Loucy (cell line): ENCODE results near the gene IL36RN.

ENCODE experiments used
- H2AFZ ChIP-seq: fragments of 200-600 bp; sonication (generic); 2 replicates; pipeline ENCODE4 v1.6.0; 2016; ENCODE audit warnings: antibody characterized with exemption, mild to moderate bottlenecking, low read length, moderate library complexity
- H3F3A ChIP-seq: fragments of 200-600 bp; 2 replicates; pipeline ENCODE4 v1.6.0; 2016; ENCODE audit warnings: antibody characterized with exemption, low read depth, mild to moderate bottlenecking
- H3K27me3 ChIP-seq: fragments of 200-600 bp; sonication (generic); 2 replicates; pipeline ENCODE4 v1.6.1; 2014; ENCODE audit warnings: low read length, mild to moderate bottlenecking; ENCODE audit not compliant: insufficient read depth, poor library complexity, severe bottlenecking
- H3K36me3 ChIP-seq: fragments of 200-600 bp; sonication (generic); 2 replicates; pipeline ENCODE4 v1.6.1; 2016; ENCODE audit warnings: low read length; ENCODE audit not compliant: insufficient read depth
- H3K4me1 ChIP-seq: fragments of 200-600 bp; sonication (generic); 2 replicates; pipeline ENCODE4 v1.5.1; 2014; ENCODE audit warnings: low read length, mild to moderate bottlenecking; ENCODE audit not compliant: insufficient read depth, poor library complexity, severe bottlenecking
- H3K4me2 ChIP-seq: fragments of 200-600 bp; sonication (generic); 2 replicates; pipeline ENCODE4 v1.6.0; 2014; ENCODE audit warnings: antibody characterized with exemption, low read length, low read depth, mild to moderate bottlenecking; ENCODE audit not compliant: poor library complexity, severe bottlenecking
- H3K4me3 ChIP-seq: fragments of 200-600 bp; sonication (generic); 2 replicates; pipeline ENCODE4 v1.5.1; 2014; ENCODE audit warnings: low read length, mild to moderate bottlenecking, mixed read lengths; ENCODE audit not compliant: poor library complexity, severe bottlenecking
- H3K79me2 ChIP-seq: fragments of 200-600 bp; sonication (generic); 2 replicates; pipeline ENCODE4 v1.6.1; 2014; ENCODE audit warnings: low read length; ENCODE audit not compliant: insufficient read depth
- H3K9ac ChIP-seq: fragments of 200-600 bp; sonication (generic); 2 replicates; pipeline ENCODE4 v1.6.0; 2014; ENCODE audit warnings: mild to moderate bottlenecking, low read depth, low read length, moderate library complexity; ENCODE audit not compliant: poor library complexity, severe bottlenecking
- H3K9me2 ChIP-seq: fragments of 200-600 bp; sonication (generic); replicated peaks from 2 replicates; pipeline ENCODE4 v1.6.1; 2016; ENCODE audit warnings: low read depth, low read length, mixed read lengths
- H3K9me3 ChIP-seq: fragments of 200-600 bp; sonication (generic); 2 replicates; pipeline ENCODE4 v1.6.1; 2014; ENCODE audit warnings: mild to moderate bottlenecking, antibody characterized with exemption, low read length, low read depth; ENCODE audit not compliant: insufficient read depth
- H4K20me1 ChIP-seq: fragments of 200-600 bp; sonication (generic); 2 replicates; pipeline ENCODE4 v1.6.0; 2014; ENCODE audit warnings: antibody characterized with exemption, low read length, mild to moderate bottlenecking; ENCODE audit not compliant: insufficient read depth, poor library complexity, severe bottlenecking
- EZH2phosphoT487 ChIP-seq: fragments of 200-600 bp; IDR thresholded peaks from 2 replicates; pipeline ENCODE4 v1.6.1; 2018; ENCODE audit warnings: antibody characterized with exemption, mild to moderate bottlenecking, moderate library complexity, borderline replicate concordance
- TF ChIP-seq, protein P1 (sequence below): fragments of 200-600 bp; sonication (generic); conservative IDR thresholded peaks from 2 replicates; pipeline ENCODE4 v1.5.1; 2014; ENCODE audit warnings: mild to moderate bottlenecking, antibody characterized with exemption, low read length

IL36RN gene

DNA sequence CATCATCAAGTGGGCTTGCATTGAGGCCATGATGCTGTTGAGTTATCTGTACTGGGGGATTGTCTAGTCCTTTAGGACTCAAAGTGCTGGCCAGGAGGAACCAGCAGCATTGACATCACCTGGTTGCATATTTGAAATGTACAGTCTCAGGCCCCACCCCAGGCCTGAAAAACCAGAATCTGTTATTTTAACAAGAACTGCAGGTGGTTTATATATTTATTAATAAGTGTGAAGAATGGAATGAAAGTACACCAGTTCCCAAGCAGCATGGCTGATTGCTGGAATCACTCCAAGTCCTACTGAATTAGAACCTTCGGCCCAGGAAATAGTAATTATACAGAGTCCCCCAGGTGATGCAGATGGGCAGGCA lies 11.6 kb downstream of the IL36RN start:
- Histone ChIP-seq H2AFZ (no peak overlapping the region), H3K9ac (no peak overlapping the region), H3K36me3 (no peaks in the 10 kb centered on the region), H3K9me2 (no peaks in the 10 kb centered on the region), H4K20me1 (no peaks in the 10 kb centered on the region), H3K4me2 (no peak overlapping the region), H3K4me1 (no peaks in the 10 kb centered on the region), H3K27me3 (no peaks in the 10 kb centered on the region), H3F3A (no peaks in the 10 kb centered on the region), H3K9me3 (no peaks in the 10 kb centered on the region), H3K4me3 (no peak overlapping the region), H3K79me2 (no peaks in the 10 kb centered on the region)
- TF ChIP-seq EZH2phosphoT487 = no peak
- TF ChIP-seq, protein P1, sequence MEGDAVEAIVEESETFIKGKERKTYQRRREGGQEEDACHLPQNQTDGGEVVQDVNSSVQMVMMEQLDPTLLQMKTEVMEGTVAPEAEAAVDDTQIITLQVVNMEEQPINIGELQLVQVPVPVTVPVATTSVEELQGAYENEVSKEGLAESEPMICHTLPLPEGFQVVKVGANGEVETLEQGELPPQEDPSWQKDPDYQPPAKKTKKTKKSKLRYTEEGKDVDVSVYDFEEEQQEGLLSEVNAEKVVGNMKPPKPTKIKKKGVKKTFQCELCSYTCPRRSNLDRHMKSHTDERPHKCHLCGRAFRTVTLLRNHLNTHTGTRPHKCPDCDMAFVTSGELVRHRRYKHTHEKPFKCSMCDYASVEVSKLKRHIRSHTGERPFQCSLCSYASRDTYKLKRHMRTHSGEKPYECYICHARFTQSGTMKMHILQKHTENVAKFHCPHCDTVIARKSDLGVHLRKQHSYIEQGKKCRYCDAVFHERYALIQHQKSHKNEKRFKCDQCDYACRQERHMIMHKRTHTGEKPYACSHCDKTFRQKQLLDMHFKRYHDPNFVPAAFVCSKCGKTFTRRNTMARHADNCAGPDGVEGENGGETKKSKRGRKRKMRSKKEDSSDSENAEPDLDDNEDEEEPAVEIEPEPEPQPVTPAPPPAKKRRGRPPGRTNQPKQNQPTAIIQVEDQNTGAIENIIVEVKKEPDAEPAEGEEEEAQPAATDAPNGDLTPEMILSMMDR = no peak

DNA sequence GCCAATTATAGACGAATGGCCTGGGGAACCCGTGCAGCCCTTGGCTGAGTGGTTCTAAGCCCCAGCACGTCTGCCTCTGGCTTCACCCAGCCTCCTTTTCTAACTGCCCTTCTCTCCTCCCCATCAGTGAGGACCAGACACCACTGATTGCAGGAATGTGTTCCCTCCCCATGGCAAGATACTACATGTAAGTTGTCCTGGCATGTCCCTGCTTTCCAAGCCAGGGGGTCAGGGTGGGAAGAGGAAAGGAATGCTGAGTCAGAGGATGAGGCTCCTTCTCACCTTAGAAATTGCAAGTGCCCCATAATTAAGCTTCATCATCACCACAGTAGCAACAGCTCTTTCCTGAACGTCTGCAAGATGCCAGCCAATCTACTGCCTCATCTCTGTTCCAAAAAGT lies 13.6 kb downstream of the IL36RN start:
- H3K4me3 ChIP-seq = no peak overlapping the region
- H3K4me2 ChIP-seq = no peak overlapping the region
- no peaks in the 10 kb centered on the region for H3K9me3 ChIP-seq
- H3K79me2 ChIP-seq = no peaks in the 10 kb centered on the region
- no peak overlapping the region for H3K9ac ChIP-seq
- no peaks in the 10 kb centered on the region for H4K20me1 ChIP-seq
- H3F3A ChIP-seq = no peaks in the 10 kb centered on the region
- H3K36me3 ChIP-seq = no peaks in the 10 kb centered on the region
- TF ChIP-seq, protein P1 = no peak
- no peak for TF ChIP-seq EZH2phosphoT487
- no peaks in the 10 kb centered on the region for H3K27me3 ChIP-seq
- H3K4me1 ChIP-seq = no peaks in the 10 kb centered on the region
- no peaks in the 10 kb centered on the region for H3K9me2 ChIP-seq
- no peak overlapping the region for H2AFZ ChIP-seq

DNA sequence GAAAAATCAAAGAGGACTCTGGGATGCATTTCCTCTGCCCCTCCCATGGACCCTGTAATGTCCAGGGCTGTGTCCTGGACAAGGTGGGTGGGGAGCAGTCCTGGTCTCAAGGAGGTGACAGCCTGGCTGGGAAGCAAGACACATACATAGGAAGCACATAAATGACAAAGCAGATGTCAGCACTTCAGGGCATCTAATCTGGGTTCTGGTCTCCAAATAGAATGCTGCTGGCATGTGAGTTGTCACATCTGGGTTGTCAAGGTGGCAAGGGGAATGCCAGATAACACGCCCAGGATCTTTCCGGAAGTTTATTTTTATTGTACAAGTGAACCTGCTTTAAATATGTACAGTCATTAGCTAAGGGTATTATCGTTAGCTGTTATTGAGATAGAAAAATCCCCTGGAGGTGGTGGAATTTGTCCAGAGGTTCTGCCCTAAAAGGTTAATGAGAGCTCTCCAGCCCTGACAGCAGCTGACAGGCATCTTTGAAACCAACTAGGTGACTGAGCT lies 14.4 kb downstream of the IL36RN start:
- Histone ChIP-seq H3K36me3 (no peaks in the 10 kb centered on the region), H3K4me2 (no peak overlapping the region), H3K4me1 (no peaks in the 10 kb centered on the region), H2AFZ (no peak overlapping the region), H4K20me1 (no peaks in the 10 kb centered on the region), H3K27me3 (no peaks in the 10 kb centered on the region), H3K9ac (no peak overlapping the region), H3K4me3 (no peak overlapping the region), H3F3A (no peaks in the 10 kb centered on the region), H3K9me3 (no peaks in the 10 kb centered on the region), H3K79me2 (no peaks in the 10 kb centered on the region), H3K9me2 (no peaks in the 10 kb centered on the region)
- TF ChIP-seq, protein P1 = no peak
- TF ChIP-seq EZH2phosphoT487 = no peak
